ENCODE data around the gene IFNL1.
"Not testable (repeated sequence)": the region's sequence is repeated elsewhere in the genome, so short reads cannot be mapped to it uniquely, and the experiment has no call there.

Gene IFNL1

DNA sequence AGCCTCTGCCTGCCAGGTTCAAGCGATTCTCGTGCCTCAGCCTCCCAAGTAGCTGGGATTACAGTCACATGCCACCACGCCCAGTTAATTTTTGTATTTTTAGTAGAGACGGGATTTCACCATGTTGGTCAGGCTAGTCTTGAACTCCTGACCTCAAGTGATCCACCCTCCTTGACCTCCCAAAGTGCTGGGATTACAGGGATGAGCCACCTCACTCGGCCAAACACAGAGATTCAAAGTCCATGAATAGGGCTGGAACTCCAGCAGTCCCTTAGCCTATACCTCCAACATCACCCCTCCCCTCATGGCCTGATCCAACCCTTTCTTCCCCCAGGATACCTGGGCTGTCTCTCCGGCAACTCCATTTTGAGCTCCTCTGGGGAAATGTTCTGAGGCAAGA is 36.5 kb downstream of the IFNL1 start:
- DNase-seq = not testable (repeated sequence)

DNA sequence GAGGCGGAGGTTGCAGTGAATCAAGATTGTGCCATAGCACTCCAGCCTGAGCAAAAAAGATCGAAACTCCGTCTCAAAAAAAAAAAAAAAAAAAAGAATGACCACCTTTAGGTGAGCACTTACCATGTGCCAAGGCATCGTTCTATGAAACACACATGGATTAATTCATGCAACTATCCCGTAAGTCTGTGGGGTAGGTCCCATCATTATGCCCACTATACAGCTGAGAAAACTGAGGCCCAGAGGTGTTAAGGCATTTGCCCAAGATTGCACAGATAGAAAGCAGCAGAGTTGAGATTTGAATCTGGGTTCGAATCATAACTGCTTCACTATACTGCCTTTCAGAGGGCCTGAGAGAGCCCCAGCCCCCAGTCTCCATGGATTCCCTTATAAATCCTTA is 37.3 kb downstream of the IFNL1 start:
- DNase-seq = no peak

DNA sequence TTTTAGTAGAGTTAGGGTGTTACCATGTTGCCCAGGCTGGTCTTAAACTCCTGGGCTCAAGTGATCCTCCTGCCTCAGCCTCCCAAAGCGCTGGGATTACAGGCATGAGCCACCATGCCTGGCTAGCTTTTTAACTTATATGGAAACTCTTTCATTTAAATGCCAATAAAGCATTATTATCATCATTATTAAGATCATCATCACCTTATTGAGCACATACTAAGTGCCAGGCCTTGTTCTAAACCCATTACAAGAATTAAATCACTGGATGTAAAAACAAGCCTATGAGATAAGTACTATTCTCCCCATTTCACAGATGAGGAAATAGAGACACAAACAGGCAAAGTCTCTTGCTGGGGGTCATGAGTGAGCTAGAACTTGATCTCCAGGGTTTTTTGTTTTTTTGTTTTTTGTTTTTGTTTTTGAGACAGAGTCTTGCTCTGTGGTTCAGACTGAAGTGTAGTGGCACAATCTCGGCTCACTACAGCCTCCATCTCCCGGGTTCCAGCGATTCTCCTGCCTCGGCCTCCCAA is 38.3 kb downstream of the IFNL1 start:
- no peak for DNase-seq

DNA sequence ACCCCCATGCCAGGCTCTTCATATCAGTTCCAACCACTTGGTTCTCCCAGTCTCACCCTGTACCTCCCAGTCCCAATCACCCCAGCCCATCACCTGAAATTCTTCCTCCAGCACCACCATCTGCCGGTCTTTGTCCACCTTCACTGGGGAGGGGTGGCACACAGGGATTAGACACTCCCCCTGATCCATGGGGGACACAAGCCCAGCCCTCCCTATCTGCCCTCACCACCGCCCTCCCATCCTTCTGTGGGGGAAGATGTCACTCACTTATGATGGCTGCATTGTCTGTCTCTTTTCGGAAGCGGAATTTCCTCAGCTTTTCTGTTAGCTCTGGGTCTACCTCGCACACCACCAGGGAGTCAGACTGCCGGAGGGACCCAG is 39.0 kb downstream of the IFNL1 start:
- DNase-seq = no peak

DNA sequence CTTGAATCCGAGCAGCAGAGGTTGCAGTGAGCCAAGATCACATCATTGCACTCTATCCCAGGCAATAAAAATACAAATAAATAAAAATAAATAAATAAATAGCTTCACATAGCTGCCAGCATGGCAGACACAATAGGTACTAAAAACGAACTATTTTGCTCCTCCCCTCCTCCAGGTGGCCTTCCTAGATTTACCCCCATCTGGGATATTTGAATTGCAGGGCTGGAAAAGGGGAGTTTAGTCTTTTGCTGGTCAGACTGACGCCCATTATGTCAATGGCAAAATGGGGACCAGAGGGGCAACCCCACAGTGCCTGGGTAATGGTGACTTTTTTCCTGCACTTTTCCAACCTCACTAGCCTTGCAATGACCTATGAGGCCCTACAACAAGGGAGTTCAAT is 40.3 kb downstream of the IFNL1 start:
- no peak for DNase-seq

DNA sequence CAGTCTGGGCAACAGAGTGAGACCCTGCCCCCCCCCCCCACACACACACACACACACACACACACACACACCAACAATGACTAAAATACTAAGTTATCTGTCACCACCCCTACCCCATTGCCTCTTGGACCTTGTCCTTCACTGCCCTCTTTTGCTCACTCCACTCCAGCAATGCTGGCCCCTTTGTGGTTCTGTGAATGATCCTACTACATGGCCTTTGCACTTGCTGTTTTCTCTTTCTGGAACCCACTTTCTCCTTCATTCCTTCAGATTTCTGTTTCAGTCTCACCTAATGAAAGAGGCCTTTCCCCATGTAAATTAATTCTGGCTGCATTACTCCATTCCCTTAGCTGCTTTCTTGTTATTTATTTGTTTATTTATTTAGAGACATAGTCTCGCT is 43.5 kb downstream of the IFNL1 start:
- no peak for DNase-seq

DNA sequence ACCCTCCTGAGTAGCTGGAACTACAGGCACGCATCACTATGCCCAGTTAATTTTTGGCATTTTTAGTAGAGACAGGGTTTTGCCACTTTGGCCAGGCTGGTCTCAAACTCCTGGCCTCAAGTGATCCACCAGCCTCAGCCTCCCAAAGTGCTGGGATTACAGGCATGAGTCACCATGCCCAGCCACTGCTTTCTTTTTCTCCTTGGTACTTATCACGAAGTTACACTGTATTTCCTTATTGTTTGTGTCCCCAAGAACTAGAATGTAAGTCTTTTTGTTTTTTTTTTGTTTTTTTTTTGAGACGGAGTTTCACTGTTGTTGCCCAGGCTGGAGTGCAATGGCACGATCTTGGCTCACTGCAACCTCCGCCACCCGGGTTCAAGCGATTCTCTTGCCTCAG is 43.9 kb downstream of the IFNL1 start:
- not testable (repeated sequence) for DNase-seq

DNA sequence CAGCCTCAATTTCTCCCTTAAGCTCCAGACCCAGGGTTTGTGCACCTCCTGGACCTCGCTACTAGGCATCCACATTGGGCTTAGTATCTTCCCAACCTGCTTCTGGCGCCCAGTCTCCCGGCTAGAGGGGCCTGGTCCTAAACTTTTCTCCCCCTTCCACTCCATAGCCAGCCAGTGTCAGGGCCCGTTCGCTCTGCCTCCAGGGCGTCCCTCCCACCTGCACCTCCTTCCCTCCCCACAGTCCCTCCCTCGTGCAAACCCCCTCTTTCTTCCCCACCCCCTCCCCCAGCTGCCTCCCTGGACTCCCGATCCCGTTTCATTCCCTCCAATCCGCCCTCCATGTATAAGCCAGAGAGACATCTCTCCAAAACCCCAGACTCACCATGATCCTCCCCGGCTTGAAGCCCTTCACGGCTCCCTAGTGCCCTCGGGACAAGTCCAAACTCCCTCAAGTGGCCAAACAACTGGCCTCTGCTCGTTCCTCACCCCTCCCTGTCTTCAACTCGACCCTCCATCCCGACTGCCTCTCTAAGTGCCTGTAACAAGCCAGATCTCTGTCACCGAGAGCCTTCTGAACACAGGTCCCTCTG is 45.0 kb downstream of the IFNL1 start:
- peak; percentile 17 for DNase-seq

DNA sequence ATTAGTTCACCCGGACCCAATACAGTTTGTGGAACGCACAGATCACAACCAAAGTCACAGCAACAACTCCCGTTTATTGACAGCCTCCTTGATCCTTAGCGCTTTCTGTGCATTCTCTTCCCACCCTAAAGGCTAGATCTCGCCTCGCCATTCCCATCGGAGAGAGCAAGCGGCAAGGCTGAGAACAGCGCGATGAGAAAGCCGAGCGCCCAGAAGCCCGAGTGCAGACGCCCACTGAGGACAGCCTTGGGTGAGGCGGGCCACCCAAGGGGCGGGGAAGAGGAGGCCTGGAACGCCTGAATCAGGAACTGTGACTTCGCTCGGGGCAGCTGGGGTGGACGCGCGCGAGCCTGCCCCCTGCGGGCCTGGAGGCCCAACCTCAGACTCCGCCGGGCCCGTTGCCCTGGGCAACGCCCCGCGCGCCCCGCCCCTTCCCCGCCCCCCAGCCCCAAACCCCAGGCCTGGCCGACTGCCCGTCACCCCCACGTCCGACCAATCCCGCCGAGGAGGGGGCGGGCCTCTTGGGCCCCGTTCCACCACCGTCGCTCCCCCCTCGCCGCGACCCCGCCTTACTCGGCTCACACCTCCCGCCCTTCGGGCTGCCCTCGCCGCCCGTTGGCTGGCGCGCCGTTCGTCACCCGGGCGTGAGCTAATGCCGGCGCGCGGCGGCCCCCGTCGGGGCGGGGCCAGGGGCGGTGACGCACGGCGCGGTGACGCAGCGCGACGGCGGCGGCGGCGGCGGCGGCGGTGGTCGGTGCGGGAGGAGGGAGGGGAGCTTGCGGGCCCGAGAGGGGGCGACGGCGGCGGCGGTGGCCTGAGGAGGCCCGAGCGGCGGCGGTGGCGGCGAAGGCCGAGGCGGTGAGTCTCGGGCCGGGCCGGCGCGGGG is 45.8 kb downstream of the IFNL1 start, which contains the start of gene SAMD4B:
SAMD4B (plus strand) TSS at position 703 of the 886 bp plus-strand sequence. CDS start 14,473 bp downstream, outside the sequence.
- peak; percentile 98 for DNase-seq

DNA sequence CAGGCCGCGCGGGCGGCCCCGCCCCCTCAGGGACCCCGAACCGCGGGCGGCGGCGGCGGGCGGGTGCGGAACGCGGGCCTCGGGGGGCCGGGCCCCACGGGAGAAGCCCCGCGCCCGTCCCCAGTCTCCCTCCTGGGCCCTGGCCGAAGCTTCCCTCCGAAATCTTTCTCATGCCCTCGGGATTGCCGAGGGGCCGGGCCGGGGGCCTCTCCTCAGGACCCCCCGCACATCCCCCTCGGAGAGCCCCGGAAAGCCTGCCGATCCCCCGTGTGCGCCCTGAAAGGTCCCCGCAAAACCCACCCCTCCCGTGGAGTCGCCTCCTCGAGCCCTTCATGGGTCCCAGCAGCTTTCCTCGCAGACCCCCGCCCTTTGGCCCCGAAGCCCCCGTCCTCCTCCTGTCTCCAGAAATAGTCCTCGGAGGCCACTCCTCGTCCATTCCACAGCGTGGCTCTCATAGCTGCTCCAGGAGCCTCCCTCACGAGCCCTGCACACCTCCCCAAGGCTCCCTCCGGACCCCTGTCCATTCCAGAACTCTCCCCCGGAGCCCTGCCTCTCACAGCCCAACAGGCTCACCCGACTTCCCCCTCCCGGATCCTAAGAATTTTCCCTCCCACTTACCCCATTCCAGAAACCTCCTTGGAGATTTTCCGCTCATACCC is 46.6 kb downstream of the IFNL1 start:
- no peak for DNase-seq

DNA sequence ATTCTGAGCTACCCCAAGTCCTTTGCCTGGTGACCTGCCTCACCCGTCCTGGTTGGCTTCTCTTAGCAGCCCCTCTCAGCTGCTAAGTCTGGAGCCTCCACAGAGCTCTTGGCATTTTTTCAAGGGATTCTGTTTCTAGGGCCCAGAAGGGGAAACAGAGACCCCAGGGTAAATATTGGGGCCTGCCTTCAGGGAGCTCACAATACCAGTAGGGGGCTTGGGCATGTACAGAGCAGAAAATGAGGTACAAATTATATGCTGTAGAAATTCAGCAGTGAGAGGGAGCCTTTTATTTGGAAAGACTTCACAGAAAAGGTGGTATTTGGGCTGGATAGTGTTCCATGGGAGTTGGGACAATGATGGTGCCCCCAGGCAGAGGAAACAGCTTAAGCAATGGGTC is 49.7 kb downstream of the IFNL1 start:
- no peak for DNase-seq

DNA sequence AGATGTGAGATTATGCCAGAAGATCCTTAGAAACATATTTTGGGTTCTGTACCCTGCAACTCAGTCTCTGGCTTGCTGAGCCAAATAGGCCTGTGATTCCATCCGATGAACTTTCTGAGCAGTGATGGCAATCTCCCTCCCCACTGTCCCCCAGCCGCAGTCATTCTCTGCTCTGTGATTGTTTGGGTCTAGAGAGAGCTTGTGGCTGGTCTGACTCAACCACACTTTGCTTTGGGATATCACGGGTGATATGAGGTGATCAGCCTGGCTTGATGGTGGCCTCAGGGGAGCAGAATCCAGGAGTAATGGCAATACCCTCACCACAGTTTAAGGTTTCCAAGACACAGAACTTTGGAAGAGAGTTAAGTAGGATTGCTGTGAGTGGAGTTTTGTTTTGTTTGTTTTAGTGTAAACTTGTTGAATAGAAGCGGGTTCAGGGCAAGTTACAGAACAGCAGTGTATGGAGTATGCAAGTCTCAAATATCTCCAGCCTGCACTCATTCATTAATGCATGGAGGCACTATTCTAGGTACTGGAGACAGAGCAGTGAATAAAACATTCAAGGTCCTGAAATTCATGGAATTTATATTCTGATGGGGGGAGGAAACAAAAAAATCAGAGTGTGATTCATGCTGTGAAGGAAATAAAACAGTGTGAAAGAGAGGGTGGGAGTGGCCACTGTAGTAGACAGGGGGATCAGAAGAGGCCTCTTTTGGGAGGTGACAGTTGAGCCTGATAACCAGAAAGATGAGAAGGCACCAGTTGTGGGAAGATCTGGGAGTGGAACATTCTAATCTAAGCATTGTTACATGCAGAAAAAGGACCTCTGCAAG is 51.3 kb downstream of the IFNL1 start:
- DNase-seq = peak; percentile 21
